ACHN (cell line): Measurements from ENCODE around the gene KRTAP19-4.
"Not testable (repeated sequence)": the region's sequence is repeated elsewhere in the genome, so short reads cannot be mapped to it uniquely, and the experiment has no call there.

ENCODE experiments used
- DNase-seq: peaks from one replicate; pipeline ENCODE4 v3.0.0-alpha.2; 2015
- in situ Hi-C: cut with HindIII; loops from 2 replicates; pipeline ENCODE4 v1.10.0; 2017; ENCODE audit warnings: low sequenced_read_pairs, low pct_ligation_motif_present, low pct_unique_long_range_greater_than_20kb

The KRTAP19-4 gene

GRCh38 chr21:30497065-30497464, at the start of gene KRTAP19-4:
TSS of gene KRTAP19-4 (minus strand) at chr21:30497165. CDS start at chr21:30497110, 55 bp downstream.
- no peak for DNase-seq
- in situ Hi-C loops, result no loop called here

- no peak for DNase-seq
- in situ Hi-C loops, result no loop called here
Measured at GRCh38 chr21:30541764-30542163, 44.8 kb upstream of the KRTAP19-4 start, which contains the start of gene KRTAP19-6. TSS of gene KRTAP19-6 (minus strand) at chr21:30541864. CDS start at chr21:30541833, 31 bp downstream.

GRCh38 chr21:30518876-30519275, 21.9 kb upstream of the KRTAP19-4 start:
- in situ Hi-C loops, result no loop called here
- DNase-seq, result no peak

GRCh38 chr21:30515681-30516080, 18.7 kb upstream of the KRTAP19-4 start:
- in situ Hi-C loops, result no loop called here
- no peak for DNase-seq

- DNase-seq, result peak; percentile 1
Measured at GRCh38 chr21:30505621-30506205, 8.7 kb upstream of the KRTAP19-4 start.

GRCh38 chr21:30502041-30502440, 5.1 kb upstream of the KRTAP19-4 start, which contains the start of gene KRTAP19-5:
TSS of gene KRTAP19-5 (minus strand) at chr21:30502141. CDS start at chr21:30502090, 51 bp downstream.
- DNase-seq, result no peak
- in situ Hi-C loops, result no loop called here

More at GRCh38 chr21:30505621-30506205, 8.7 kb upstream of the KRTAP19-4 start:
- in situ Hi-C loops, result not testable (repeated sequence)

- DNase-seq, result no peak
- in situ Hi-C loops, result no loop called here
Measured at GRCh38 chr21:30491963-30492428, 5.0 kb downstream of the KRTAP19-4 start, which contains the start of gene KRTAP19-3. TSS of gene KRTAP19-3 (minus strand) at chr21:30492013. CDS start at chr21:30491957, 56 bp downstream.

- no peak for DNase-seq
- in situ Hi-C loops, result no loop called here
Measured at GRCh38 chr21:30487336-30487735, 9.6 kb downstream of the KRTAP19-4 start, which contains the start of gene KRTAP19-2. TSS of gene KRTAP19-2 (minus strand) at chr21:30487436. CDS start at chr21:30487348, 88 bp downstream.

- in situ Hi-C loops, result no loop called here
- DNase-seq, result no peak
Measured at GRCh38 chr21:30486180-30486579, 10.8 kb downstream of the KRTAP19-4 start.

- in situ Hi-C loops, result no loop called here
Measured at GRCh38 chr21:30482130-30482529, 14.8 kb downstream of the KRTAP19-4 start.

GRCh38 chr21:30480145-30480544, 16.8 kb downstream of the KRTAP19-4 start, which contains the start of gene KRTAP19-1:
TSS of gene KRTAP19-1 (minus strand) at chr21:30480367. CDS start at chr21:30480317, 50 bp downstream.
- in situ Hi-C loops, result no loop called here
- DNase-seq, result no peak

More at GRCh38 chr21:30482130-30482529, 14.8 kb downstream of the KRTAP19-4 start:
- no peak for DNase-seq

- no peak for DNase-seq
- in situ Hi-C loops, result no loop called here
Measured at GRCh38 chr21:30479259-30479658, 17.7 kb downstream of the KRTAP19-4 start.

- in situ Hi-C loops, result no loop called here
- DNase-seq, result no peak
Measured at GRCh38 chr21:30478004-30478403, 19.0 kb downstream of the KRTAP19-4 start.

- in situ Hi-C loops, result no loop called here
- no peak for DNase-seq
Measured at GRCh38 chr21:30468900-30469714, 27.9 kb downstream of the KRTAP19-4 start.

- in situ Hi-C loops, result no loop called here
- DNase-seq, result peak; percentile 25
Measured at GRCh38 chr21:30463713-30464112, 33.3 kb downstream of the KRTAP19-4 start.

GRCh38 chr21:30448514-30448913, 48.5 kb downstream of the KRTAP19-4 start:
- in situ Hi-C loops, result no loop called here
- no peak for DNase-seq

GRCh38 chr21:30447056-30447455, 49.9 kb downstream of the KRTAP19-4 start:
- in situ Hi-C loops, result no loop called here
- DNase-seq, result no peak
